LoVo (cell line): ENCODE results near the gene FIBP.
"Not testable (repeated sequence)": the region's sequence is repeated elsewhere in the genome, so short reads cannot be mapped to it uniquely, and the experiment has no call there.

Experiments used
- DNase-seq: peaks from one replicate; pipeline ENCODE4 v3.0.0-alpha.2; 2016; ENCODE audit warnings: low spot score

The FIBP gene

GRCh38 chr11:65859095-65859811 is 29.0 kb downstream of the FIBP start:
- peak; percentile 95 for DNase-seq

GRCh38 chr11:65858681-65859087 is 29.6 kb downstream of the FIBP start:
- DNase-seq, result no peak

DNA sequence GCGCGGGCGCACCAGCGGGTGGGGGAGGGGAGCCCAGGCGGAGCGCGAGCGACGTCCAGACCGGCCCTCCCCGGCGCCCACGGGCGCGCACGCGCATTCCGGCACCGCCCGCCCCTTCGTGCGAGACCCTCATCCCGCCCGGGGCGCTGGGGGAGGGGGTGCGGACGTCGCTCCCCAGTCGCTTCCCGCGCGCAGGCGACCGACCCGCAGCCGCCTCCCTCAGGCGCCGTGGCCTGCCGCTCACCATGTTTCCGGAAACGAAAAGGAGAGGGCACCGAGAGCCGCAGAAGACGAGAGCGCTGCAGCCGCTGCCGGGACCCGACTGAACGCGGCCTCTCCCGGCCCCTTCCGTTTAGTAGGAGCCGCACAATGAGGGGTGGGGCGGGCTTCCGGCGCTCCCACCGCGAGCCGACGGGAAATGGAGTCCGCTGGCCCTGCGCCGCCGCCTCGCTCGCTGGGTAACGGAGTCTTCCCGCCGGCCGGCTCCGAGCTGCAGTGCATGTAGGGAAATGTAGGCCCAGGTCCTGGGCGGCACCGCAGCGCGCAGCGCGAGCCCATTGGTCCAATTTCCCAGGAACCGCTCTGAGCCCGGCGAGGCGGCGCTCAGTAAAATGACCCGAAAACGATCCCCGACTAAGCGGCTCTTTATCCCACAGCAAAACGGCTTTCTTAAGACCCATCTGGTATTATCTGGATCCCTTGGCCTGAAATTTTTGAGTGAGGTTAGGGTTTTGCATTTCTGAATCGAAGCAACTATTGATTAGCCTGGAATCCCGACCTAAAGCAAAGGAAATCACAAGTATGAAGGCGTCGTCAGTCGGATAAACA is 30.2 kb downstream of the FIBP start, which contains the start of gene CFL1:
CFL1 (minus strand) TSS at position 328 of the 828 bp plus-strand sequence; CDS start at position 247, 81 bp downstream.
- peak; percentile 97 for DNase-seq

- DNase-seq, result no peak
These were observed 30.8 kb downstream of the FIBP start for GRCh38 chr11:65857500-65857852.

- peak; percentile 70 for DNase-seq
These were observed 31.4 kb downstream of the FIBP start for GRCh38 chr11:65856689-65857499.

DNA sequence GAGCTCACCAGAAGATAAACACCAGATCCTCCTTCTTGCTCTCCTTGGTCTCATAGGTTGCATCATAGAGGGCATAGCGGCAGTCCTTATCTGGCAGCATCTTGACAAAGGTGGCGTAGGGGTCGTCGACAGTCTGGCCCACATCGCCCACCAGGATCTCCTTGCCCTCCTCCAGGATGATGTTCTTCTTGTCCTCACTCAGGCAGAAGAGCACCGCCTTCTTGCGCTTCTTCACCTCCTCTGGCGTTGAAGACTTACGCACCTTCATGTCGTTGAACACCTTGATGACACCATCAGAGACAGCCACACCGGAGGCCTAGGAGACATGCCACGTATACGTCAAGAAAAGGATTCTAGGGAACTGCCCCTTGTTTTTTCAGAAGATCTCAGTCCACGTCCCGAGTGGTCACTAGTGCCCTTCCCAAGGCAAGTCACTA is 32.3 kb downstream of the FIBP start:
- DNase-seq, result no peak

DNA sequence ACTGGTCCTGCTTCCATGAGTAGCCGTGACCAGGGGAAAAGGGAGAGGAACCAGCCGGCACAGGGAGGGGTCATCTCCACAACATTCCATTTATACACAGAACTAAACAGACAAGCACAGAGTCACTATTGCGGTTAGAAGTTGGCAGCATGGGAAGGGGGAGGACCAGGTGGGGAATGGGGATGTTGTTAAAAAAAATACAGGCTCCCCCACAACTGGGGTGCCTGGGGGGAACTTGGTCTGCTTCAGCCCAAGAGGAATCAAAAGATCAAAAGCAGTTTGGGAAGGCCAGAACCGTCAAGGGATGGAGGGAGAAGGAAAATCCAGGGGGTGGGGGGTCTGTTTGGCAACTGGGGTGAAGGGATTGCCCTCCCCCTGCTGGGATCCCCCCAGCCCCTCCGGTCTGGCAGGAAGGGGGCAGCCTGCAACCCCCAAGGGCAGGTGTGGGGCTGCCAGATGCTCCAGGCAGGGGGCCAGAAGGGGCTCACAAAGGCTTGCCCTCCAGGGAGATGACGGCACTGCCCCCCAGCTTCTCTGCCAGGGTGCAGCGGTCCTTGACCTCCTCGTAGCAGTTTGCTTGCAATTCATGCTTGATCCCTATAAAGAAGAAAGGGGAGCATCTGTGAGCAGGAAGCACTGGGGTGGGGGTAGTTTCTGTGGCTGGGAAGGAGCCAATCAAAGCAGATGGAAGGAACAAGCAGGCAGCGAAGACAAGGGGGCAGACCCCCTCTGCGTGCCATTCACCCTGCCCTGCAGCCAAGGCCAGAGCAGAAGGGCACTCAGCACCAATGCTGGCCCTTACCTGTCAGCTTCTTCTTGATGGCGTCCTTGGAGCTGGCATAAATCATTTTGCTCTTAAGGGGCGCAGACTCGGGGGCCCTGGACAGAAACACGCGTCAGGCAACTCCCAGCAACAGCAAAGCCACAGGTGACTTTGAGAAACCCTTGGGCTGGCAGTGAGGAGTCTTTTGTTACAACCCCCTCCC is 33.1 kb downstream of the FIBP start:
- no peak for DNase-seq

DNA sequence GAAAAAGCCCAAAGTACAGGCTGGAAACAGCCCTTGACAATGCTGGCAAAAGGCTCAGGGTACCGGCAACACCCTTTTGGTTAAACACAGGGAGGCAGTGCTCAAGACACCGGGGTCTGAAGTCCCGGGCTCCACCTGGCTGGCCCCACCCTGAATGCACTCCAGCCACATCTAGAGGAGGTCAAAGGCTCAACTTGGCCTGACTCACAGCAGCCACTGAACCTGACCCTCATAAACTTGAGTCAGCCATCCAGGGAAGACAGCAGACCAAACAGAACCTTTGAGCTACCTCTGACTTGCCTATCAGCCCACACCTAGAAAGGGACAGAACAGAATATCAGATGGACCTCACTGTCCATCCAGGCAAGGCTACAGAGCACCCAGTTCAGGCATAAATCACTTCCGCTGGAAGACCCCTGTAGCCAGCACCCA is 34.1 kb downstream of the FIBP start:
- peak; percentile 62 for DNase-seq

GRCh38 chr11:65853246-65853979 is 34.9 kb downstream of the FIBP start:
- no peak for DNase-seq

DNA sequence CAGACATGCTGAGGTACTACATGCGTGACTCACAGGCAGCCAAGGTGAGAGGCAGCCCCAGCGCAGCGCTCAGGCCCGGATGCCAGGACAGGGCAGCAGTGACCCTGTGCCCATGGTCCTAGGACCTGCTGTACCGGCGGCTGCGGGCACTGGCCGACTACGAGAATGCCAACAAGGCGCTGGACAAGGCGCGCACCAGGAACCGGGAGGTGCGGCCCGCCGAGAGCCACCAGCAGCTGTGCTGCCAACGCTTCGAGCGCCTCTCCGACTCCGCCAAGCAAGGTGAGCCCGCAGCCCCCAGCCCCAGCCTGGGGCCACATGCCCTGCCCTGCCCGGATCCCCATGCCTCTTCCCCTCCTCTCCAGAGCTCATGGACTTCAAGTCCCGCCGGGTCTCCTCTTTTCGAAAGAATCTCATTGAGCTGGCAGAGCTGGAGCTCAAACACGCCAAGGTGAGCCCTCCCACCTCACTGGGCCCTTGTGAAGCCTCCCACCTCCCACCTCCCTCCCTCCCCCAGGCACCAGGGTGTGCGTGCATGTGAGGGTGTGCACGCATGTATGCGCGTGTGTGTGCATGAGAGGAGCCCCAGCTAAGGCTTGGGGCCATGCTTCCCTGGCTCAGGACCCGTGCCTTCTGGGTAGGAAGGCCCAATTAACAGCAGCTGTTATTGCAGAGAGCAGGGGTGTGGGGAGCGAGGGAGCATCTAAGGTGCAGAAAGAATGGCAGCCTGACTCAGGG is 35.6 kb downstream of the FIBP start:
- no peak for DNase-seq

- DNase-seq, result no peak
These were observed 36.3 kb downstream of the FIBP start for GRCh38 chr11:65851811-65852507.

DNA sequence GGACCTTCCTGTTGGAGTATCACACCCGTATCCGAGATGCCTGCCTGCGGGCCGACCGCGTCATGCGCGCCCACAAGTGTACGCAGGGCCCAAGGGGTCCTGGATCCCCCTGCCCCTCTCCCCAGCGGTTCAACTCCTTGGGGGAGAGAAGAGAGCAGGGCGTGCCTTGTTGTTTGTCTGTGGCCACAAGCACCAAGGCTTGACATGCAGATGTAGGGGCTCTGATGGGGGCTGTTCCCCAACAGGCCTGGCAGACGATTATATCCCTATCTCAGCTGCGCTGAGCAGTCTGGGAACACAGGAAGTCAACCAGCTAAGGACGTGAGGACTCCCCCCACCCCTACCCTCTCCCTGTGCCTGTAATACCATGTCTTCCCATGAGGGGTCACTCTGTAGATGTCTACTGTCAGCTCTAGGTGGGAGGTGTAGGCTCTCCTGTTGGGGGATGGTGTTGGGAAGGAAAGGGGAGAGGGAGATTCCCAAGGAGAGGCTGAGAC is 37.1 kb downstream of the FIBP start:
- no peak for DNase-seq

- DNase-seq, result no peak
These were observed 37.8 kb downstream of the FIBP start for GRCh38 chr11:65850217-65851082.

DNA sequence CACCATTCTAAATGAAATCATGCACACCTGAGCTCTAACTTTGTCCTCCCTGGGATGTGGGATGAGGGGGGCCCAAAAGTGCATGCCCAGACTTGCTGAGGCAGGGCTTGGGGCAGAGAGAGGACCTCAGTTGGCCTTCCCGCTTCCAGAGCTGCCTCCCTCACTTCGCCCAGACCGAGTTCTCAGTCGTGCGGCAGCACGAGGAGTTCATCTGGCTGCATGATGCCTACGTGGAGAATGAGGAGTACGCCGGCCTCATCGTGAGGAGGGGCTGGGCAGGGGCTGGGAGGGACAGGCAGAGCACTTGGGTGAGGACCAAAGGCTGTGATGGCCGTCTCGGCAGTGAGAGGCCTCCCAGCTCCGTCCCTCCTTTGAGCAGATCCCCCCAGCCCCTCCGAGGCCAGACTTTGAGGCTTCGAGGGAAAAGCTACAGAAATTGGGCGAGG is 38.5 kb downstream of the FIBP start:
- DNase-seq, result no peak

DNA sequence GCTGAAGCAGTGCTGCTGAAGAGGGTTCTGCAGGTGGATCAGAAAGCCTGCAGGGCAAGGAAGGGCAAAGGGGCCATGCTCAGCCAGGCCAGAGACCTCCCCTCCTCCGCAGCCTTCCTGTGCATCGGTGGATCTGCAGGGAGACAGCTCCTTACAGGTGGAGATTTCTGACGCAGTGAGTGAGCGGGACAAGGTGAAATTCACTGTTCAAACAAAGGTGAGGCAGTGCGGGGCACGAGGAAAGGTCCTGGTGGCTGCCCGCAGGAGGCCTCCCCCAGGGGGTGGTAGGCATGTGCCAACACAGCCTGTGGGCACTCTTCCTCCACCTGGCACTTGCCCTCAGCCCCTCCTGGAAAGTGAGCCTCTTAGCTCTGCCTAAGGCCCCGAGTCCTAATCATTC is 38.9 kb downstream of the FIBP start:
- DNase-seq, result no peak

- DNase-seq, result not testable (repeated sequence)
These were observed 39.6 kb downstream of the FIBP start for GRCh38 chr11:65848693-65849092.

DNA sequence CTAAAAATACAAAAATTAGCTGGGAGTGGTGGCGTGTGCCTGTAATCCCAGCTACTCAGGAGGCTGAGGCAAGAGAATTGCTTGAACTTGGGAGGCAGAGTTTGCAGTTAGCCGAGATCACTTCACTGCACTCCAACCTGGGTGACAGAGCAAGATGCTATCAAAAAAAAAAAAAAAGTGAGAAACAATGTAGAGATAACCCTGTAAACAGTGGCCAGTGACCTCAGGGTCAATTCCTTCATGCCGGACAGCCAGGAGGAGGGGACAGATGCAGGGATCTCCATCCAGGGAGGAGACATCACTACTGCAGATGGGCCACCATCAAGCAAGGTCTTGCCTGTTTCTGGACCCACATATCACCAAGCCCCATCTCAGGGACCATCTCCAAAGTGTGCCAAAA is 40.5 kb downstream of the FIBP start:
- DNase-seq, result no peak
